HepG2 (cell line): ENCODE data around the gene LINC00632. TPM values are rescaled to one million over a fixed set of nuclear protein-coding genes. Genes with fewer than 3 reads are reported as not detected.

Source experiments
- ATAC-seq: fragments of 200-7000 bp; cut with Tn5 transposase; 3 replicates; pipeline ENCODE4 v1.9.1; 2020; ENCODE audit warnings: mild to moderate bottlenecking, moderate library complexity
- BruUV-seq: library from RNA; stranded (reverse); fragments of 400-500 nt; replicated peaks from 2 replicates; lab custom pipeline; 2021; lab: Mats Ljungman, UMichigan
- CTCF ChIA-PET: fragments of 300-600 bp; formaldehyde crosslinking; extraction: SDS; loops from one replicate; lab custom pipeline; 2021; ENCODE audit warnings: low total read pairs, inconsistent platforms, low intra/inter-chr PET ratio; lab: Yijun Ruan, JAX
- POLR2A ChIA-PET: fragments of 350-600 bp; sonication (Branson Sonifier 250); formaldehyde crosslinking; loops from one replicate; lab custom pipeline; 2020; ENCODE audit warnings: antibody characterized with exemption, inconsistent platforms; lab: Yijun Ruan, JAX
- DNase-seq: peaks from one replicate; pipeline ENCODE4 v3.0.0-alpha.2; 2015; ENCODE audit warnings: low spot score
- FAIRE-seq: peaks from 3 replicates; lab custom pipeline; 2011; peaks lifted over from hg19 to GRCh38; lab: Jason Lieb, UNC
- H2AFZ ChIP-seq: one replicate; pipeline ENCODE4 v1.6.1; 2011; ENCODE audit warnings: low read length, inconsistent platforms
- H3K27ac ChIP-seq: fragments of 300-600 bp; 3 replicates; pipeline ENCODE4 v1.8.0; 2011; ENCODE audit warnings: mixed run types, mild to moderate bottlenecking, mixed read lengths, low read length, inconsistent platforms; ENCODE audit not compliant: insufficient read depth; ENCODE audit errors: extremely low read length
- H3K27me3 ChIP-seq, 2 experiments: fragments of 200-600 bp in 1 of 2; 2 replicates in 1 of 2; 3 replicates in 1 of 2; pipeline versions ENCODE4 v1.6.0 to v1.8.0; 2011; ENCODE audit warnings: low read length in 2 of 2, mild to moderate bottlenecking in 2 of 2, moderate library complexity in 2 of 2, inconsistent platforms in 1 of 2; ENCODE audit not compliant: insufficient read depth in 2 of 2, control insufficient read depth in 1 of 2
- H3K36me3 ChIP-seq, 2 experiments: fragments of 200-600 bp in 1 of 2; replicated peaks in 1 of 2; 2 replicates in 1 of 2; 3 replicates in 1 of 2; pipeline versions ENCODE4 v1.5.1 to v1.8.0; 2011; ENCODE audit warnings: low read length in 2 of 2, inconsistent platforms in 1 of 2; ENCODE audit not compliant: insufficient read depth in 2 of 2, control insufficient read depth in 1 of 2
- H3K4me1 ChIP-seq: 2 replicates; pipeline ENCODE4 v1.5.1; 2012; ENCODE audit warnings: low read length, inconsistent platforms; ENCODE audit not compliant: insufficient read depth
- H3K4me2 ChIP-seq: 2 replicates; pipeline ENCODE4 v1.6.0; 2011; ENCODE audit warnings: low read depth, low read length, inconsistent platforms
- H3K4me3 ChIP-seq, 3 experiments: fragments of 200-600 bp in 1 of 3; sonication (generic), shearing (Covaris generic) in 1 of 3; replicated peaks in 1 of 3; 2 replicates each; pipeline ENCODE4 v1.5.1; 2011 to 2016; ENCODE audit warnings: low read length in 3 of 3, inconsistent platforms in 2 of 3, low read depth in 2 of 3, mild to moderate bottlenecking in 2 of 3, control low read depth in 1 of 3, mixed read lengths in 1 of 3; ENCODE audit not compliant: insufficient read depth in 1 of 3
- H3K79me2 ChIP-seq: one replicate; pipeline ENCODE4 v1.6.1; 2011; ENCODE audit warnings: low read length, inconsistent platforms; ENCODE audit not compliant: insufficient read depth
- H3K9ac ChIP-seq: 2 replicates; pipeline ENCODE4 v1.6.0; 2011; ENCODE audit warnings: mild to moderate bottlenecking, low read depth, low read length, inconsistent platforms; ENCODE audit not compliant: insufficient read depth
- H3K9me3 ChIP-seq: 2 replicates; pipeline ENCODE4 v1.5.1; 2012; ENCODE audit warnings: mild to moderate bottlenecking, low read length
- H4K20me1 ChIP-seq: 2 replicates; pipeline ENCODE4 v1.6.0; 2011; ENCODE audit warnings: inconsistent platforms, mild to moderate bottlenecking, low read length, moderate library complexity; ENCODE audit not compliant: insufficient read depth
- CHD4 ChIP-seq: fragments of 200-600 bp; sonication (generic); IDR thresholded peaks from 2 replicates; pipeline ENCODE4 v1.7.0; 2017; ENCODE audit warnings: mild to moderate bottlenecking, low read length, borderline replicate concordance
- DZIP1 ChIP-seq: sonication (generic); formaldehyde crosslinking; IDR thresholded peaks from 2 replicates; pipeline ENCODE4 v1.5.0; 2020; ENCODE audit warnings: mild to moderate bottlenecking, missing genetic modification reagents
- HNRNPH1 ChIP-seq: fragments of 200-400 bp; formaldehyde crosslinking; optimal IDR thresholded peaks from 2 replicates; pipeline ENCODE3; 2017; ENCODE audit warnings: mild to moderate bottlenecking, low read depth, low read length
- PCBP2 ChIP-seq: fragments of 200-400 bp; formaldehyde crosslinking; optimal IDR thresholded peaks from 2 replicates; pipeline ENCODE3; 2018; ENCODE audit warnings: low read length, low read depth; ENCODE audit not compliant: poor library complexity, severe bottlenecking
- PHF20 ChIP-seq: sonication (generic); formaldehyde crosslinking; IDR thresholded peaks from 2 replicates; pipeline ENCODE4 v1.5.0; 2020; ENCODE audit warnings: mild to moderate bottlenecking, missing genetic modification reagents
- REL ChIP-seq: sonication (generic); formaldehyde crosslinking; conservative IDR thresholded peaks from 2 replicates; pipeline ENCODE4 v1.8.0; 2022; ENCODE audit warnings: mild to moderate bottlenecking, missing genetic modification reagents, moderate library complexity
- SP5 ChIP-seq: IDR thresholded peaks from 2 replicates; pipeline ENCODE4 v1.6.1; 2016; ENCODE audit warnings: low read depth, borderline replicate concordance
- THYN1 ChIP-seq: sonication (generic); formaldehyde crosslinking; IDR thresholded peaks from 2 replicates; pipeline ENCODE4 v1.8.1; 2023; ENCODE audit warnings: low read depth, mild to moderate bottlenecking, moderate library complexity, missing genetic modification reagents, borderline replicate concordance
- ZBTB10 ChIP-seq: sonication (generic); formaldehyde crosslinking; IDR thresholded peaks from 2 replicates; pipeline ENCODE4 v1.4.0; 2020; ENCODE audit warnings: missing genetic modification reagents, borderline replicate concordance
- ZFAT ChIP-seq: sonication (generic); formaldehyde crosslinking; conservative IDR thresholded peaks from 2 replicates; pipeline ENCODE4 v1.8.1; 2023; ENCODE audit warnings: missing genetic modification reagents, inconsistent platforms
- ZNF101 ChIP-seq: sonication (generic); formaldehyde crosslinking; IDR thresholded peaks from 2 replicates; pipeline ENCODE4 v1.4.0; 2020; ENCODE audit warnings: mild to moderate bottlenecking, low read depth, missing genetic modification reagents, borderline replicate concordance
- ZNF329 ChIP-seq: sonication (generic); formaldehyde crosslinking; IDR thresholded peaks from 2 replicates; pipeline ENCODE4 v1.9.0; 2021; ENCODE audit warnings: low read depth, mild to moderate bottlenecking, missing genetic modification reagents
- ZNF547 ChIP-seq: sonication (generic); formaldehyde crosslinking; IDR thresholded peaks from 2 replicates; pipeline ENCODE4 v1.5.1; 2020; ENCODE audit warnings: mild to moderate bottlenecking, missing genetic modification reagents
- ZNF589 ChIP-seq: sonication (generic); formaldehyde crosslinking; conservative IDR thresholded peaks from 2 replicates; pipeline ENCODE4 v1.8.0; 2022; ENCODE audit warnings: mild to moderate bottlenecking, moderate library complexity, missing genetic modification reagents
- ZNF773 ChIP-seq: sonication (generic); formaldehyde crosslinking; IDR thresholded peaks from 2 replicates; pipeline ENCODE4 v1.4.0; 2020; ENCODE audit warnings: missing genetic modification reagents, borderline replicate concordance
- WGBS: methylation state at CpG from one replicate; pipeline ENCODE4 v1.1.6; 2017; ENCODE audit warnings: low lambda C conversion rate; 5-methylcytosine and 5-hydroxymethylcytosine counted together
- in situ Hi-C: cut with HindIII; loops from 2 replicates; pipeline ENCODE4 v1.10.0; 2017; ENCODE audit warnings: low pct_unique_long_range_greater_than_20kb; ENCODE audit not compliant: extremely low pct_ligation_motif_present
- intact Hi-C: fragments of 100-400 bp; cut with micrococcal nuclease; formaldehyde crosslinking; loops from one replicate; pipeline ENCODE4 v1.10.0; 2022; ENCODE audit not compliant: unreplicated experiment
- polyA plus RNA-seq, 8 experiments: library from polyadenylated mRNA; depleted of rRNA in 3 of 8; stranded (reverse) in 7 of 8; unstranded in 1 of 8; fragments of >200 nt; fragmentation: Illumina TruSeq in 4 of 8; extraction: Trizol in 4 of 8; gene quantifications; 2 replicates each; pipeline versions ENCODE4 v1.2.1 to v1.2.3, GENCODE V29; 2011 to 2016; ENCODE audit warnings: low read depth in 4 of 8, missing spikeins in 1 of 8, mixed read lengths in 1 of 8; ENCODE audit not compliant: insufficient read depth in 1 of 8
- total RNA-seq, 5 experiments: library from RNA; depleted of rRNA; stranded (reverse); fragments of >200 nt; fragmentation: Illumina TruSeq; extraction: Trizol; gene quantifications; 2 replicates each; pipeline ENCODE4 v1.2.3, GENCODE V29; 2016; ENCODE audit warnings: low read depth in 1 of 5

The LINC00632 gene
- total and polyA plus RNA-seq, 2 of the 13 experiments (the other 11 are each of a cell fraction or from before 2014, with no cell fraction given): 0.13 TPM; not detected in 1

- ChIA-PET POLR2A (no interaction called here), CTCF (no interaction called here)
- no peaks in the 10 kb centered on the region for H4K20me1 ChIP-seq
- no peak overlapping the region for H3K9ac ChIP-seq
- no peak overlapping the region for H3K4me2 ChIP-seq
- no peak overlapping the region for H2AFZ ChIP-seq
- H3K9me3 ChIP-seq: no peaks in the 10 kb centered on the region
- WGBS: 2% methylated on average over 6 of the region's 6 CpGs
- no peak for ATAC-seq
- in situ Hi-C loops (no loop called here), intact Hi-C loops (no loop called here)
- H3K79me2 ChIP-seq: no peaks in the 10 kb centered on the region
- DNase-seq: no peak
- FAIRE-seq: no peak
- BruUV-seq: no TSS peak
- no peak for TF ChIP-seq CHD4
- no peak for TF ChIP-seq REL
- TF ChIP-seq HNRNPH1: no peak
- TF ChIP-seq PHF20 (CRISPR knock-in tag): no peak
- no peak for TF ChIP-seq ZFAT (CRISPR knock-in tag)
- TF ChIP-seq THYN1 (CRISPR knock-in tag): no peak
- TF ChIP-seq ZNF101 (CRISPR knock-in tag): no peak
- TF ChIP-seq ZBTB10 (CRISPR knock-in tag): no peak
- TF ChIP-seq PCBP2: no peak
- TF ChIP-seq SP5 (CRISPR knock-in tag): no peak
- no peak for TF ChIP-seq ZNF589 (CRISPR knock-in tag)
- no peak for TF ChIP-seq ZNF547
- no peak for TF ChIP-seq DZIP1 (CRISPR knock-in tag)
- TF ChIP-seq ZNF773 (CRISPR knock-in tag): no peak
- TF ChIP-seq ZNF329 (CRISPR knock-in tag): no peak
- H3K36me3 ChIP-seq: no peaks in the 10 kb centered on the region
- H3K27ac ChIP-seq: no peak overlapping the region
- no peaks in the 10 kb centered on the region; a peak in 1 of 5 replicates for H3K27me3 ChIP-seq
- H3K4me3 ChIP-seq: no peak overlapping the region
- H3K4me1 ChIP-seq: no peaks in the 10 kb centered on the region
Measured at GRCh38 chrX:140710710-140711109, 1.2 kb downstream of the LINC00632 start.
